ENCODE data around the gene ATF5. TPM values are rescaled to one million over a fixed set of nuclear protein-coding genes. Genes with fewer than 3 reads are reported as not detected.
"Not testable (repeated sequence)": the region's sequence is repeated elsewhere in the genome, so short reads cannot be mapped to it uniquely, and the experiment has no call there.

The ATF5 gene
- total RNA-seq, 2 experiments from 2014 or later, result 16.3 to 19.1 TPM

DNA sequence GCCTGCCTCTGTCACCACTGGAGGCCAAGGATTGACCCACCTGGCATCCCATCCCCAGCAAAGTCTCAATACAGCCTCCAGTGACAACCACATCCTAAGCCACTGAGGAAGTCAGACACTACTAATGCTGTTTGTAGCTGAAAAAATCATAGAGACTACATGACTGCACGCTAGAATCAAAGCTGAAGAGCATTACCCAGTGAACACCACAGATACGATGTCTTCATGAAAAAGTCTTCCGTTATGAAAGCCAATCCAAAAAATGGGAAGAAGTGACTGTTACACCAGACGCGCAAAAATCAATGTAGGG lies 11.4 kb downstream of the ATF5 start:
- Mint-ChIP-seq H3K36me3 (ENCODE audit: low read depth) (no peaks in the 10 kb centered on the region), H3K4me1 (ENCODE audit: low read depth) (peaks cover 8% of the 10 kb centered on the region), H3K4me3 (no peak overlapping the region), H3K9me3 (no peaks in the 10 kb centered on the region), H3K27ac (no peak overlapping the region), H3K27me3 (peaks cover 4% of the 10 kb centered on the region)
- no peak for DNase-seq
- H3K9me3 ChIP-seq (ENCODE audit: control insufficient read depth in 1 of 2, insufficient read depth in 1 of 2, low read length in 2 of 2), result no peaks in the 10 kb centered on the region
- no peaks in the 10 kb centered on the region for H3K36me3 ChIP-seq (ENCODE audit: insufficient read depth, low read length)
- intact Hi-C loops (cut with DNase I, micrococcal nuclease), result no loop called here
- peaks cover 8% of the 10 kb centered on the region for H3K4me1 ChIP-seq (ENCODE audit: insufficient read depth, low read length)
- no peak for TF ChIP-seq CTCF (IDR thresholded peaks at IDR 0.05)
- H3K4me3 ChIP-seq (ENCODE audit: low read length), result no peak overlapping the region
- H3K27me3 ChIP-seq (ENCODE audit: control insufficient read depth in 1 of 2, insufficient read depth in 2 of 2, low read length in 2 of 2), result peaks cover 0 to 4% of the 10 kb centered on the region in 2 experiments
- CTCF ChIA-PET, result no interaction called here
- H3K27ac ChIP-seq (ENCODE audit: low read depth in 1 of 2, low read length in 2 of 2), result no peak overlapping the region
- POLR2A ChIA-PET, result no interaction called here
- no peak for ATAC-seq (ENCODE audit: poor library complexity)

GRCh38 chr19:49944567-49944966 lies 15.6 kb downstream of the ATF5 start:
- intact Hi-C loops (cut with DNase I, micrococcal nuclease); H3K4me1 Mint-ChIP-seq (ENCODE audit: low read depth); ATAC-seq (ENCODE audit: poor library complexity); CTCF ChIA-PET; H3K27me3 ChIP-seq (ENCODE audit: control insufficient read depth in 1 of 2, insufficient read depth in 2 of 2, low read length in 2 of 2); H3K9me3 ChIP-seq (ENCODE audit: control insufficient read depth in 1 of 2, insufficient read depth in 1 of 2, low read length in 2 of 2); H3K4me3 ChIP-seq (ENCODE audit: low read length); H3K36me3 ChIP-seq (ENCODE audit: insufficient read depth, low read length); POLR2A ChIA-PET; H3K9me3 Mint-ChIP-seq; H3K27ac Mint-ChIP-seq; H3K4me1 ChIP-seq (ENCODE audit: insufficient read depth, low read length); H3K4me3 Mint-ChIP-seq; H3K36me3 Mint-ChIP-seq (ENCODE audit: low read depth); H3K27ac ChIP-seq (ENCODE audit: low read depth in 1 of 2, low read length in 2 of 2): not testable (repeated sequence)
- H3K27me3 Mint-ChIP-seq, result peaks cover 13% of the 10 kb centered on the region
- DNase-seq, result peak in 1 of 14 experiments; percentile 28

DNA sequence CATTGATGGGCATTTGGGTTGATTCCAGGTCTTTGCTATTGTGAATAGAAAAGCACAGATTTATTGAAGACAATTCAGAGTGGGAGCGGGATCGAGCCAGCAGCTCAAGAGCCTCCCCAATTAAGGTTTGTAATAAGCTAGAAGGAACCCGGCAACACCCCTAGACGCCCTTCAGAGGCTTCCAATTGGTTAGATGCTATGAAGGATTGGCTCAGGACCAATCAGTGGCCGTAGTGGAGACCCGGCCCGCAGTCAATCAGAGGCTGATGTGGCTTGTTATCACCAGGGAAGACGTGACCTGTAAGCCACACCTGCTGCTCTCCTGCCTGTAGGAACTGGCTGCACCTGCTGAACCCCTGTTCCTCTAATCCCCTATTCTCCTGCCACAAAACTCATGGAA lies 17.4 kb downstream of the ATF5 start:
- no peak overlapping the region for H3K4me3 Mint-ChIP-seq

More for the DNA sequence above, 17.4 kb downstream of the ATF5 start:
- no peaks in the 10 kb centered on the region for H3K4me1 Mint-ChIP-seq (ENCODE audit: low read depth)
- peaks cover 4% of the 10 kb centered on the region in 2 experiments for H3K27me3 ChIP-seq (ENCODE audit: control insufficient read depth in 1 of 2, insufficient read depth in 2 of 2, low read length in 2 of 2)
- H3K27me3 Mint-ChIP-seq, result peaks cover 24% of the 10 kb centered on the region
- no peaks in the 10 kb centered on the region for H3K36me3 Mint-ChIP-seq (ENCODE audit: low read depth)
- no peak for ATAC-seq (ENCODE audit: poor library complexity)
- no peaks in the 10 kb centered on the region for H3K9me3 Mint-ChIP-seq
- no peaks in the 10 kb centered on the region for H3K36me3 ChIP-seq (ENCODE audit: insufficient read depth, low read length)
- no peaks in the 10 kb centered on the region for H3K9me3 ChIP-seq (ENCODE audit: control insufficient read depth in 1 of 2, insufficient read depth in 1 of 2, low read length in 2 of 2)
- TF ChIP-seq CTCF (IDR thresholded peaks at IDR 0.05), result no peak
- no peaks in the 10 kb centered on the region for H3K4me1 ChIP-seq (ENCODE audit: insufficient read depth, low read length)
- intact Hi-C loops (cut with DNase I, micrococcal nuclease), result no loop called here
- H3K4me3 ChIP-seq (ENCODE audit: low read length), result no peak overlapping the region
- POLR2A ChIA-PET, result no interaction called here
- CTCF ChIA-PET, result no interaction called here
- H3K27ac ChIP-seq (ENCODE audit: low read depth in 1 of 2, low read length in 2 of 2), result no peak overlapping the region
- H3K27ac Mint-ChIP-seq, result no peak overlapping the region
- DNase-seq, result no peak
